Thyroid gland (tissue), 4 donors: ENCODE data around the gene PAFAH1B1. TPM values are rescaled to one million over a fixed set of nuclear protein-coding genes. Genes with fewer than 3 reads are reported as not detected.
A peak's percentile ranks its signal among the peaks of the same experiment; 100 is the strongest.

Source experiments
- DNase-seq, 2 donors: peaks; one replicate each; pipeline ENCODE4 v3.0.0-alpha.2; 2019
- H3K27ac ChIP-seq, 3 donors: fragments of 200-600 bp; sonication (generic); 1 replicate in 2 of 3; 2 replicates in 1 of 3; pipeline ENCODE4 v1.5.1; 2016 to 2019; ENCODE audit warnings: mild to moderate bottlenecking in 1 of 3, moderate library complexity in 1 of 3
- H3K27me3 ChIP-seq: fragments of 200-600 bp; sonication (generic); one replicate; pipeline ENCODE4 v1.5.1; 2019
- H3K36me3 ChIP-seq, 2 donors: fragments of 200-600 bp; sonication (generic); one replicate each; pipeline ENCODE4 v1.5.1; 2016 to 2019
- H3K4me1 ChIP-seq, 2 donors: fragments of 200-600 bp; sonication (generic); one replicate each; pipeline ENCODE4 v1.5.1; 2017 to 2019
- H3K4me3 ChIP-seq, 3 donors: fragments of 200-600 bp; sonication (generic); replicated peaks in 1 of 3; 1 replicate in 2 of 3; 2 replicates in 1 of 3; pipeline ENCODE4 v1.5.1; 2016; ENCODE audit warnings: mild to moderate bottlenecking in 1 of 3
- H3K9me3 ChIP-seq: fragments of 200-600 bp; sonication (generic); one replicate; pipeline ENCODE4 v1.5.1; 2017
- POLR2A ChIP-seq, 2 donors: fragments of 450-650 bp; IDR thresholded peaks; one replicate each; pipeline ENCODE4 v1.6.1; 2017; ENCODE audit warnings: antibody characterized with exemption in 2 of 2, mild to moderate bottlenecking in 2 of 2, moderate library complexity in 1 of 2
- WGBS, 2 donors: methylation state at CpG; one replicate each; pipeline ENCODE4 v1.1.5; 2017; 5-methylcytosine and 5-hydroxymethylcytosine counted together
- intact Hi-C: fragments of 100-400 bp; cut with DNase I; formaldehyde crosslinking; loops from one replicate; pipeline ENCODE4 v1.15.1; 2023
- total RNA-seq, 4 donors: library from RNA; depleted of rRNA; stranded (reverse); fragments of >200 nt; gene quantifications; one replicate each; pipeline ENCODE4 v1.2.3, GENCODE V29; 2016
- TF ChIP-seq, protein P1 (sequence below), 6 experiments: fragments of 200-600 bp in 3 of 6; fragments of 450-650 bp in 3 of 6; sonication (generic) in 3 of 6; IDR thresholded peaks; one replicate each; pipeline ENCODE4 v1.5.1; 2016 to 2019; ENCODE audit warnings: antibody characterized with exemption in 6 of 6, mild to moderate bottlenecking in 2 of 6, inconsistent platforms in 1 of 6, moderate library complexity in 1 of 6

PAFAH1B1 gene
- total RNA-seq, 4 donors from 2014 or later = 102 to 184 (median 109) TPM

DNA sequence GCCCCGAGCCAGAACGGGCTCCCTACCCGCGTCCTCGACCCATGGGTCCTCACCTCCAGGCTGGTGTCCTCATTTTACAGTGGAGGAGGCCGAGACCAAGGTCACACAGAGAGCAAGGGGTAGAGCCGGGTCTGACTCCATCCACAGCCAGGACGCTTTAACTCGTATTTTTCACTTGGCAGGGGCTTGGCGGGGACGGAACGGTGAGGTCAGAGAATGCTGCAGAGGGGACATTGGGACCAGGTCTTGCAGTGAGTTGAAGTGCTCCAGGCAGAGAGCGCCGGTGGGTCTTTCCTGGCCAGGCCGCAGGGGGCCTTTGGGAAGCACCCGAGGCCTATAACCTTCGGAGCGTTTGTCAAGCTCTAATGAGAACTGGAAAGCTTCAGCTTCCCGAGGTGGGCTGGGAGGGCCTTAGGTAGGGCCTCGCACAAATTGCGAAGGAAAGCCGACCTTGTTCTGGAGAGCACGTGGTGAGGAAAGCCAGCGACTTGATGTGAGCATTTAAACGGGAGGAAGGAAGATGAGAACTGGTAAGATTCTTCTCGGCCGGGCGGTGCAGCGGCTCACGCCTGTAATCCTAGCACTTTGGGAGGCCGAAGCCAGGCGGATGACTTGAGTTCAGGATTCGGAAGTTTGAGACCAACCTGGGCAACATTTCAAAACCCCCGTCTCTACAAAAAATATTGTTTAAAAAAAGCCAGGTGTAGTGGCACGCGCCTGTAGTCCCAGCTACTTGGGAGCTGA lies 119.0 kb downstream of the PAFAH1B1 start:
- WGBS, 2 donors = 48 to 54% methylated on average over 31 to 36 of the region's 36 CpGs
- H3K27me3 ChIP-seq = no peaks in the 10 kb centered on the region
- no peaks in the 10 kb centered on the region for H3K36me3 ChIP-seq
- H3K4me1 ChIP-seq = peaks cover 44 to 45% of the 10 kb centered on the region in 2 donors
- peak overlapping the region in 2 of 3 donors; percentile 77 to 95 for H3K4me3 ChIP-seq
- no peaks in the 10 kb centered on the region for H3K9me3 ChIP-seq
- intact Hi-C loops = no loop called here
- H3K27ac ChIP-seq = peak overlapping the region; percentile 67 to 86 (median 78)
- DNase-seq = no peak
- no peak for TF ChIP-seq POLR2A (IDR thresholded peaks at IDR 0.05)
- TF ChIP-seq, protein P1, sequence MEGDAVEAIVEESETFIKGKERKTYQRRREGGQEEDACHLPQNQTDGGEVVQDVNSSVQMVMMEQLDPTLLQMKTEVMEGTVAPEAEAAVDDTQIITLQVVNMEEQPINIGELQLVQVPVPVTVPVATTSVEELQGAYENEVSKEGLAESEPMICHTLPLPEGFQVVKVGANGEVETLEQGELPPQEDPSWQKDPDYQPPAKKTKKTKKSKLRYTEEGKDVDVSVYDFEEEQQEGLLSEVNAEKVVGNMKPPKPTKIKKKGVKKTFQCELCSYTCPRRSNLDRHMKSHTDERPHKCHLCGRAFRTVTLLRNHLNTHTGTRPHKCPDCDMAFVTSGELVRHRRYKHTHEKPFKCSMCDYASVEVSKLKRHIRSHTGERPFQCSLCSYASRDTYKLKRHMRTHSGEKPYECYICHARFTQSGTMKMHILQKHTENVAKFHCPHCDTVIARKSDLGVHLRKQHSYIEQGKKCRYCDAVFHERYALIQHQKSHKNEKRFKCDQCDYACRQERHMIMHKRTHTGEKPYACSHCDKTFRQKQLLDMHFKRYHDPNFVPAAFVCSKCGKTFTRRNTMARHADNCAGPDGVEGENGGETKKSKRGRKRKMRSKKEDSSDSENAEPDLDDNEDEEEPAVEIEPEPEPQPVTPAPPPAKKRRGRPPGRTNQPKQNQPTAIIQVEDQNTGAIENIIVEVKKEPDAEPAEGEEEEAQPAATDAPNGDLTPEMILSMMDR (IDR thresholded peaks at IDR 0.05) = no peak

DNA sequence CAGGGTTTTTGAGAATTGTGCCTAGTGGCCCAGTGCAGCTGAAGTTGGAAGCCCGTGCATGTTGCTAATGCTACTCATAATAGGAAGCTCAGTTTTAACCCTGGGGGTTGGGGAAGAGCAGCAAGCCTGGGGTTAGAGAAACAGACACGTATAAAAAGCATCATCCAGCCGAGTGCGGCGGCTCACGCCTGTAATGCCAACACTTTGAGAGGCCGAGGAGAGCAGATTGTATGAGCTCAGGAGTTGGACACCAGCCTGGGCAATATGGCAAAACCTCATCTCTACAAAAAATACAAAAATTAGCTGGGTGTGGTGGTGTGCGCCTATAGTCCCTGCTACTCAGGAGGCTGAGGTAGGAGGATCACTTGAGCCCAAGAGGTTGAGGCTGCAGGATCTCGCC lies 120.4 kb downstream of the PAFAH1B1 start:
- Histone ChIP-seq H3K36me3 (no peaks in the 10 kb centered on the region), H3K9me3 (no peaks in the 10 kb centered on the region), H3K27me3 (no peaks in the 10 kb centered on the region), H3K4me3 (no peak overlapping the region), H3K4me1 (peaks cover 31 to 32% of the 10 kb centered on the region in 2 donors), H3K27ac (no peak overlapping the region)
- intact Hi-C loops = no loop called here
- DNase-seq = no peak
- TF ChIP-seq POLR2A (IDR thresholded peaks at IDR 0.05) = no peak
- TF ChIP-seq, protein P1 (IDR thresholded peaks at IDR 0.05) = no peak
- 88 to 90% methylated on average over 9 of the region's 9 CpGs for WGBS, 2 donors

DNA sequence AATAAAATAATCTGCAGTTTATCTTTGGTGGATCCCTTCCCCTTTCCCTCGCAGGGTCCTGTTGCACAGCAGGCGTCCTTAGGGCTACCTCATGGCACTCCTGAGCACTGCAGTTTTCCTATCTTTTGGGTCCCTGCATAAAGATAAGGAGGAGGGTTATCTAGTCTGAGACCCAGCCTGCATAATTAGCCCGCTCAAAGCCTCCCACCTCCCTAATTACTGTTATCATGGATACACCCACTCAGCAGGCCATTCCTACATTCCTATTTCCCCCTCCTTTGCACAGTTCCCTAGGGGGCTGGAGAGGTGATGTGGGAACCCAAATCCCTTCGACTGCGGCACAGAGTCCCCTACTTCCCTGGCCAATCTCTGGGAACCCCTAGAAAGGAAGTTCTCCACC lies 123.2 kb downstream of the PAFAH1B1 start:
- Histone ChIP-seq H3K4me3 (no peak overlapping the region), H3K27me3 (no peaks in the 10 kb centered on the region), H3K27ac (no peak overlapping the region), H3K9me3 (no peaks in the 10 kb centered on the region), H3K4me1 (peaks cover 12% of the 10 kb centered on the region in 2 donors), H3K36me3 (no peaks in the 10 kb centered on the region)
- intact Hi-C loops = no loop called here
- 73 to 86% methylated on average over 5 of the region's 5 CpGs for WGBS, 2 donors
- no peak for DNase-seq
- TF ChIP-seq, protein P1 (IDR thresholded peaks at IDR 0.05) = no peak
- no peak for TF ChIP-seq POLR2A (IDR thresholded peaks at IDR 0.05)

DNA sequence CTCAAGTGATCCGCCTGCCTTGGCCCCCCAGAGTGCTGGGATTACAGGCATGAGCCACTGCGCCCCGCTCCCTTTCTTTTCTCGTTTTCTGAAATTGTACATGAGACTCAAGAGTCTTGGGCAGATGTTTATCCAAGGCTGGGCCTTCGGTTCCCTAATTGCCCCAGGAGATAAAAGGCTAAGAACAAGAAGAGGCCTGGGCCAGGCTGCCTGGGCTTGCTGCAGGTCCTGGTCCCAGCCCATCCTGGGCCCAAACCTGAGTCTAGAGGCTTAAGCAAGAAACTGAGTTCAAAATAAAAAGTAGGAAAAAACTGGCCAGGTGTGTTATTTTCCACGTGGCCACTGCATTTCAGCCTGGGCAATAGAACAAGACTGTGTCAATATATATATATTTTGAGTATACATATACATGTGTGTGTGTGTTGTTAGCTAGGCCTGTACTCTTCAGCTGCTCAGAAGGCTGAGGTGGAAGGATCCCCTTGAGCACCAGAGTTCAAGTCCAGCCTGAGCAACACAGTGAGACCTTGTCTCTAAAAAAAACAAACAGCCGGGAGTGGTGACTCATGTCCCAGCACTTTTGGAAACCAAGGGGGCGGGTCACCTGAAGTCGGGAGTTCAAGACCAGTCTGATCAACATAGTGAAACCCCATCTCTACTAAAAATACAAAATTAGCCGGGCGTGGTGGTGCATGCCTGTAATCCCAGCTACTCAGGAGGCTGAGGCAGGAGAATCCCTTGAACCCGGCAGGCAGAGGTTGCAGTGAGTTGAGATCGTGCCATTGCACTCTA lies 124.9 kb downstream of the PAFAH1B1 start:
- H3K27me3 ChIP-seq = no peaks in the 10 kb centered on the region
- no peak overlapping the region for H3K4me3 ChIP-seq
- no peak overlapping the region for H3K27ac ChIP-seq
- no peaks in the 10 kb centered on the region for H3K36me3 ChIP-seq
- no peaks in the 10 kb centered on the region for H3K9me3 ChIP-seq
- no peak for DNase-seq
- intact Hi-C loops = no loop called here
- 70 to 75% methylated on average over 13 of the region's 13 CpGs for WGBS, 2 donors
- no peaks in the 10 kb centered on the region for H3K4me1 ChIP-seq
- TF ChIP-seq POLR2A (IDR thresholded peaks at IDR 0.05) = no peak
- TF ChIP-seq, protein P1 (IDR thresholded peaks at IDR 0.05) = no peak

DNA sequence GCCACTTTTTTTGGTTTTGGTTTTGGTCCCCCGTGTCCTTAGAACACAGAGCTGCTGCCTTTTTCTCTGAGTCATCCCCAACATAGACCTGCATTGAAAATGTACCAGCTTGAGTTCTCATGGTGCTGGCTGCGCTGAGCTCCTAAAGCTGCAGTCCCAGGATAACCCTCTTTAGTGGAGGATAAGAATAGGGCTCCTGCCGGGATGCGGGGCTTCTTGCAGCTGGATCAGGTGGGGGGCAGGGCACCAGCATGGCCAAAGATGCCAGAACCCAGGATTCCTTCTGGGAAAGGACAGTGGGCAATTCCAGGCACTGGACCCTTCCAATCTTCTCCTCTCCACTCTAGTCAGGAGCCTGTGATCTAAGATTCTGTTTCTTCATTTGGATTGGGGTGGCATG lies 126.4 kb downstream of the PAFAH1B1 start:
- DNase-seq = no peak
- TF ChIP-seq, protein P1 (IDR thresholded peaks at IDR 0.05) = no peak
- no peak for TF ChIP-seq POLR2A (IDR thresholded peaks at IDR 0.05)
- no peaks in the 10 kb centered on the region for H3K36me3 ChIP-seq

More for the DNA sequence above, 126.4 kb downstream of the PAFAH1B1 start:
- Histone ChIP-seq H3K27ac (no peak overlapping the region), H3K9me3 (no peaks in the 10 kb centered on the region), H3K27me3 (no peaks in the 10 kb centered on the region), H3K4me3 (no peak overlapping the region), H3K4me1 (peaks cover 5 to 7% of the 10 kb centered on the region in 2 donors)
- intact Hi-C loops = no loop called here
- WGBS, 2 donors = 38 to 45% methylated on average over 4 of the region's 4 CpGs
